SU-DHL-6 (cell line): Measurements from ENCODE around the gene ANKRD34A.

Experiments used
- CTCF ChIP-seq: fragments of 200-600 bp; sonication (generic); IDR thresholded peaks from one replicate; pipeline ENCODE4 v1.5.1; 2017; ENCODE audit warnings: antibody characterized with exemption, mild to moderate bottlenecking, low read length, moderate library complexity; ENCODE audit not compliant: insufficient read depth, poor library complexity, severe bottlenecking
- EZH2phosphoT487 ChIP-seq: fragments of 200-600 bp; sonication (generic), shearing (Covaris generic); conservative IDR thresholded peaks from 2 replicates; pipeline ENCODE4 v1.6.1; 2018; ENCODE audit warnings: mild to moderate bottlenecking, antibody characterized with exemption, low read length, moderate library complexity, mixed read lengths

- TF ChIP-seq CTCF (no peak), EZH2phosphoT487 (no peak)
These were observed 8.2 kb upstream of the ANKRD34A start for GRCh38 chr1:145972580-145972979.
